ENCODE measurements around the gene LRTM2. TPM values are rescaled to one million over a fixed set of nuclear protein-coding genes. Genes with fewer than 3 reads are reported as not detected.

The LRTM2 gene
- total and polyA plus RNA-seq, 2 donors = 0.05 to 0.11 TPM

DNA sequence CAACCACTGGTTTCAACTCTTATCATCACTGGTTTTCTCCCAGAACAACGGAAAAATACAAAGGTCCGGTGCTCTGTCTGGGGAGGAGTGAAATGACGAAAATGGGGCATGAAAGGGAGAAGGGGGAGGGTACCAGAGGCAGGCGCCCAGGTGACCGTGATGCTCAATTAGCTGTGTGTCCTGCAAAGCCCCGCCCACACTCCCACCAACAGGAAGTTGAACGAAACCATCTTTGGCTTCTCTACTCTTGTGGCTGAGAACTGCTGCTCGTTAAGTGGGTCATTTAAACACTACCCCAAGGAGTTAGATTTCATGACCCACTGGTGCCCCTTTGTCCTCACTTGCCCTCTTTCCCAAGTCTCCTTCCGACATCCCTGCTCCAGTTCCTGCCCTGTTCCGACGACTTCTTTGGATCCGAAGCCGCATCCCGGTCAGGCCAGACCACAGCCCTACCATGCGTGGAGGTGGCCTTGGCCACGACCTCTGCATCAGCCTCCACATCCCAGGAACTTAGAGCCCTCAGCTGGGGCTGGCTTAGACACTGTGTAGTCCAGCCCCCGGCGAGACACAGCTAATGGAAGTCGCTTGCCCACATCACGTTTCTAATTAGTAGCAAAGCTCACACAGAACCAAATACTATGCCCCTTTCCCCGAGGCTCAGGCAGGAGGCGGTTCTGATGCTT, 11.4 kb upstream of the LRTM2 start:
- DNase-seq (ENCODE audit: low read depth in 6 of 9, low spot score in 9 of 9) = no peak
- no peaks in the 10 kb centered on the region for H3K27me3 ChIP-seq (ENCODE audit: control insufficient read depth in 2 of 2, insufficient read depth in 1 of 2, low read length in 1 of 2)
- no peak overlapping the region for H3K27ac ChIP-seq (ENCODE audit: low read depth in 1 of 2, low read length in 1 of 2)
- peaks cover 0 to 49% of the 10 kb centered on the region in 2 donors for H3K4me1 ChIP-seq (ENCODE audit: control insufficient read depth in 2 of 2, insufficient read depth in 2 of 2, low read length in 2 of 2)
- H3K36me3 ChIP-seq (ENCODE audit: control insufficient read depth in 2 of 2, insufficient read depth in 2 of 2, low read length in 1 of 2) = no peaks in the 10 kb centered on the region
- 96% methylated on average over 22 of the region's 22 CpGs for WGBS
- H3K9me3 ChIP-seq (ENCODE audit: control insufficient read depth in 2 of 2, insufficient read depth in 1 of 2, low read length in 1 of 2) = peaks cover 0 to 10% of the 10 kb centered on the region in 2 donors
- H3K4me3 ChIP-seq (ENCODE audit: low read length in 2 of 2) = no peak overlapping the region

DNA sequence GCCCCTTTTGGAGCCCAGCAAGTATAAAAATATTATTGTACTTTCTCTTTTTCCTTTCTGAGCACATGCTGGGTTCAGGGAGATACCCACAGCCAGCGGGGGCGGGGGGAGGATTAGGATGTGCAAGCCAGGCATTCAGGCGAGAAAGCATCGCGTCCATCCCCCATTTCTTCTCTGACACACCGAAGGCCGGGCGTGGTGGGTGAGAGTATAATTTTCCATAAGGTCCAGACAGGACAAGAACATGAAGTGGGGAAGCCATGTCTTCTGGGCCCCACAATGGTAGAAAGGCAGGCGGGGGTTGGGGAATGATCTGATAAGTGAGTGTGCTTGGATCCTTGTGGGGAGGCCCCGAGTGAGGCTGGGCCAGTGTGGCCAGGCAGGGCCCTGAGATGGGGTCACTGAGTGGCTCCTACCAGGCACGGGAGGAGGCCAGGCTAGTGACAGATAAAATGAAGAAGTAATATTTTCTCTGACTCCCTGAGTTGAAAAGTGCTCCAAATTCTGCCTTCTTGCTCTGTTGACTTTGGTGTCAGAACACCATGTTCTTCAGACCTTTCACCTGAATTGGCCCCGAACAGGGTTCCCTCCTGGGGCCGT, 10.7 kb upstream of the LRTM2 start:
- Histone ChIP-seq H3K4me3 (ENCODE audit: low read length in 2 of 2) (no peak overlapping the region), H3K36me3 (ENCODE audit: control insufficient read depth in 2 of 2, insufficient read depth in 2 of 2, low read length in 1 of 2) (no peaks in the 10 kb centered on the region), H3K27ac (ENCODE audit: low read depth in 1 of 2, low read length in 1 of 2) (no peak overlapping the region), H3K4me1 (ENCODE audit: control insufficient read depth in 2 of 2, insufficient read depth in 2 of 2, low read length in 2 of 2) (peaks cover 0 to 47% of the 10 kb centered on the region in 2 donors), H3K27me3 (ENCODE audit: control insufficient read depth in 2 of 2, insufficient read depth in 1 of 2, low read length in 1 of 2) (no peaks in the 10 kb centered on the region), H3K9me3 (ENCODE audit: control insufficient read depth in 2 of 2, insufficient read depth in 1 of 2, low read length in 1 of 2) (peaks cover 0 to 6% of the 10 kb centered on the region in 2 donors)
- no peak for DNase-seq (ENCODE audit: low read depth in 6 of 9, low spot score in 9 of 9)
- WGBS = 95% methylated on average over 13 of the region's 13 CpGs

DNA sequence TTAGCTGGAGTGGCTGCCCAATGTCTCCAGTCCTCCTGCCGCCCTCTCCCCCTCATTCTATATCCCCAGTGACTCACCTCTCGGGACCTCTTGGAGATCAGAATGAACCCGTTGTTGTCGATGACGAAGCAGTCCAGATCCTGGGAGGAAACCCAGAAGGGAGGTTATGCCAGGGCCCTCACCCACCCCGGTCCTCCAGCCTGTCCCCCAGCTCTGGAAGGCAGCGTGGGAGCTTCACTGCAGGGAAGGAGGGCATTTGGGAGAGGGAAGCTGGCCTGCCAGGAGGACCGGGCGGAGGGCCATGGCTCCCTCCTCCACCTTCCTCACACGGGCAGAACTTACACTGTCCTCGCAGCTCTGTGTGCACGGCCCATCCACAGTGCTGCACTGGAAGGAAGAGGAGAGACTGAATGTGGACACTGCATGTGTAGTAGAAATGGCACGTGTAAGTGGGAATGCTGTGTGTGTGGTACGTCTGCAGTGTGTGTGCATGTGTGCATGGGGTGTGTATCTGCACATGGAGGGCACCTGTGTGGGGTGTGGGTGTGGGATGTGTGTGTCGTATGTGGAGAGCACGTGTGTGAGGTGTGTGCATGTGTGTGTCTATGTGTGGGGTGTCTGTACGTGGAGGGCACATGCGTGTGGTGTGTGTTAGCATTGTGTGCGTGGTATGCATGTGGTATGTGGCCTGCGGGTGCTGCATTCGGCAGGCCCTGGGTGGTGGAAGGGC, 10.0 kb upstream of the LRTM2 start:
- Histone ChIP-seq H3K27me3 (ENCODE audit: control insufficient read depth in 2 of 2, insufficient read depth in 1 of 2, low read length in 1 of 2) (no peaks in the 10 kb centered on the region), H3K9me3 (ENCODE audit: control insufficient read depth in 2 of 2, insufficient read depth in 1 of 2, low read length in 1 of 2) (peaks cover 0 to 6% of the 10 kb centered on the region in 2 donors), H3K4me1 (ENCODE audit: control insufficient read depth in 2 of 2, insufficient read depth in 2 of 2, low read length in 2 of 2) (peaks cover 0 to 42% of the 10 kb centered on the region in 2 donors), H3K4me3 (ENCODE audit: low read length in 2 of 2) (no peak overlapping the region), H3K36me3 (ENCODE audit: control insufficient read depth in 2 of 2, insufficient read depth in 2 of 2, low read length in 1 of 2) (no peaks in the 10 kb centered on the region), H3K27ac (ENCODE audit: low read depth in 1 of 2, low read length in 1 of 2) (no peak overlapping the region)
- DNase-seq (ENCODE audit: low read depth in 6 of 9, low spot score in 9 of 9) = no peak
- WGBS = 95% methylated on average over 21 of the region's 21 CpGs

DNA sequence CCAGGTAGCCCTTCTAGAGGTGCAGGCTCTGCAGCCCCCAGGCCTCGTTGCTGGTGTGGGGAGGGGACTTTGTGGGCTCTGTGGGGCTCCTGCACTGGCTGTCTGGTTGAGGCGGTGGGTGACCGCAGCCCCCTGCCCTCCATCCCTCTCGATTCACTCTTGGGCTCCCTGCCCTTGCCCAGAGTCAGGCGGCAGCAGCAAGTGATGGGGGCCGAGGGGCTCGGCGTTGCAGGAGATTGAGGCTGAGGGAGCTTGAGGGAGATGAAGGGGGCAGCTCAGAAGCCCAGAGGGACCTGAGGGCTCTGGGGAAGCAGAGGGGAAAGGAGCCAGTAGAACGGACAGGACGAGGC, 9.5 kb upstream of the LRTM2 start:
- 97% methylated on average over 10 of the region's 10 CpGs for WGBS
- Histone ChIP-seq H3K27me3 (ENCODE audit: control insufficient read depth in 2 of 2, insufficient read depth in 1 of 2, low read length in 1 of 2) (no peaks in the 10 kb centered on the region), H3K9me3 (ENCODE audit: control insufficient read depth in 2 of 2, insufficient read depth in 1 of 2, low read length in 1 of 2) (peaks cover 0 to 6% of the 10 kb centered on the region in 2 donors), H3K36me3 (ENCODE audit: control insufficient read depth in 2 of 2, insufficient read depth in 2 of 2, low read length in 1 of 2) (no peaks in the 10 kb centered on the region), H3K27ac (ENCODE audit: low read depth in 1 of 2, low read length in 1 of 2) (no peak overlapping the region), H3K4me1 (ENCODE audit: control insufficient read depth in 2 of 2, insufficient read depth in 2 of 2, low read length in 2 of 2) (peaks cover 0 to 38% of the 10 kb centered on the region in 2 donors), H3K4me3 (ENCODE audit: low read length in 2 of 2) (no peak overlapping the region)
- DNase-seq (ENCODE audit: low read depth in 6 of 9, low spot score in 9 of 9) = no peak

DNA sequence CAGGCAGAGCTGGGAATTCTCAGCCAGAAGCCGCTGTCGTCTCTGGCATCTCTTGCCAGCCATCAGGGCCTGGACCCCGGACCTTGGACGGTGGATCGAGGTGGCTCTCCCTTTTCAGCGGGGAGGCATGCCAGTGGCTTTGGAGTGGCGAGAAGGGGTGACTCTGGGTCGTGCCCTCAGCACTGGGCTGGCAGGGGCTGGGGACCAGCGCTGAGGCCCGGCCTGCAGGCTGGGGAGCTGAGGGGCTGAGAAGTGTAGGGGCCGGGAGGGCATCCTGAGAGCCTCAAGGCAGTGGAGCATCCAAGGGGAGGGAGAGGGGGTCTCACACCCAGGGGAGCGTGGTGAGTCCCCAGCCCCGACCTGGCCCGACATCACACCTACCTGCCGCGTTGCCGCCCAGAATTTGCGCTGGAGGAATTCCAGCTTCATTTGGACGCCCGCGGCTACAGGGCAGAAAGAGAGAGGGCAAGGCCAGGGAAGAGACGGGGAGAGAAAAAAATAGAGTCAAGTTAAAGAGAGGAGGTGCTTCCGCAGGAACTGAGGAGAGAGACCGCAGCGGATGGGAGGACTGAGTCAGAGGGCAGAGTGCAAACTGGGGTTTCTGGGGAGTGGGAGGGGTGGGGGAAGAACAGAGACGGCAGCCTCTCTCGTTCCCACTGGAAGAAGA, 9.0 kb upstream of the LRTM2 start:
- peaks cover 0 to 33% of the 10 kb centered on the region in 2 donors for H3K4me1 ChIP-seq (ENCODE audit: control insufficient read depth in 2 of 2, insufficient read depth in 2 of 2, low read length in 2 of 2)
- 85% methylated on average over 27 of the region's 27 CpGs for WGBS
- peaks cover 0 to 3% of the 10 kb centered on the region in 2 donors for H3K27me3 ChIP-seq (ENCODE audit: control insufficient read depth in 2 of 2, insufficient read depth in 1 of 2, low read length in 1 of 2)
- H3K36me3 ChIP-seq (ENCODE audit: control insufficient read depth in 2 of 2, insufficient read depth in 2 of 2, low read length in 1 of 2) = no peaks in the 10 kb centered on the region
- peak overlapping the region in 1 of 2 donors; percentile 24 for H3K4me3 ChIP-seq (ENCODE audit: low read length in 2 of 2)
- peak overlapping the region; percentile 15 to 30 for H3K27ac ChIP-seq (ENCODE audit: low read depth in 1 of 2, low read length in 1 of 2)
- peak in 2 of 9 donors; percentile 29 to 52 for DNase-seq (ENCODE audit: low read depth in 6 of 9, low spot score in 9 of 9)
- peaks cover 0 to 6% of the 10 kb centered on the region in 2 donors for H3K9me3 ChIP-seq (ENCODE audit: control insufficient read depth in 2 of 2, insufficient read depth in 1 of 2, low read length in 1 of 2)

DNA sequence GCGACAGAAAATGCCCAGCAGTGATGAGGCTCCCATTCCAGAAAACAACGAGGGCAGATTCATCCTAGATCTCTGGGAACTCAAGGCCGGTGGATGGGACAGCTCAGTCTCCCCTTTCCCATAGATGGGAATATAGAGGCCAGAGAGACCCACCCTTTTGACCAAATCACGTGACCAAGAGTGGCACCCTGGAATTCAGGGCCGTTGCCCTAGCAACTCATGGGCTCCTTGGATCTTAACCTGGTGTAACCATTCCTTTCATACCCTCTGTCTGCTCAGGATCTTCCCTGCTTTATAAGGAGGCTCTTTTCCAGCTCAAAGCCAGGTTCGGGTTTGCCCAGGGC, 8.4 kb upstream of the LRTM2 start:
- peak overlapping the region in 1 of 2 donors; percentile 24 for H3K4me3 ChIP-seq (ENCODE audit: low read length in 2 of 2)
- no peak overlapping the region for H3K27ac ChIP-seq (ENCODE audit: low read depth in 1 of 2, low read length in 1 of 2)
- no peaks in the 10 kb centered on the region for H3K36me3 ChIP-seq (ENCODE audit: control insufficient read depth in 2 of 2, insufficient read depth in 2 of 2, low read length in 1 of 2)
- DNase-seq (ENCODE audit: low read depth in 6 of 9, low spot score in 9 of 9) = no peak
- 91% methylated on average over 6 of the region's 6 CpGs for WGBS
- H3K4me1 ChIP-seq (ENCODE audit: control insufficient read depth in 2 of 2, insufficient read depth in 2 of 2, low read length in 2 of 2) = peaks cover 0 to 28% of the 10 kb centered on the region in 2 donors
- peaks cover 0 to 6% of the 10 kb centered on the region in 2 donors for H3K9me3 ChIP-seq (ENCODE audit: control insufficient read depth in 2 of 2, insufficient read depth in 1 of 2, low read length in 1 of 2)
- peaks cover 0 to 3% of the 10 kb centered on the region in 2 donors for H3K27me3 ChIP-seq (ENCODE audit: control insufficient read depth in 2 of 2, insufficient read depth in 1 of 2, low read length in 1 of 2)

DNA sequence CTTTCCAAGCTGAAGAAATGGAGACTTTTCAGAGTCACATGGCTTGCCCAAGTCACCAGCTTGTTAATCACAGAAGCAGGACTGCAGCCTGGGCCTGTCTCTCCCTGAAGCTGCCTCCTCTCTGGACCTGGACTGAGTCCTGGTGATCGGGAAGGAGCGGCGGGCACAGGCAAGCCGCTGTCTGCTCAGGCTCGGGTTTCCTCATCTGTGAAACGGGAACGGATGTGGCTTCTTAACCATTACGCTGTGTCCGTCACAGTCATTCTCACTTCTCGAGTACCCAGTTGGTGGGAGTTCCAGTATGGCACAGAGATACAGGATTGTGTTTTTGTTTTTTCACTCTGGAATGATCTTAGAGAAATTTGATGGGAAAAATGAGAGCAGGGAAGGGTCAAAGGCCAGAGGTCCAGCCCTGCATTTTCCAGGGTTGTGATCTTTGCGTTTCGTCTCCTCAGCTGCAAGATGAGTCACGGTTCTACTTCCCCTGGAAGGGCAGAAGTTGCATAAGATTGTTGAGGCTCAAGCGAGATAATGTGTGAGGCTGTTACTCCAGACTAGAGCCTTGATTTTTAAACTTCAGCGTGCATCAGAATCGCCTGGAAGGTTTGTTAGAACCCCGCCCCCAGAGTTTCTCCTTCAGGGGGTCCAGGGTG, 7.6 kb upstream of the LRTM2 start:
- DNase-seq (ENCODE audit: low read depth in 6 of 9, low spot score in 9 of 9) = peak in 1 of 9 donors; percentile 35
- Histone ChIP-seq H3K9me3 (ENCODE audit: control insufficient read depth in 2 of 2, insufficient read depth in 1 of 2, low read length in 1 of 2) (peaks cover 0 to 3% of the 10 kb centered on the region in 2 donors), H3K27me3 (ENCODE audit: control insufficient read depth in 2 of 2, insufficient read depth in 1 of 2, low read length in 1 of 2) (peaks cover 0 to 3% of the 10 kb centered on the region in 2 donors), H3K36me3 (ENCODE audit: control insufficient read depth in 2 of 2, insufficient read depth in 2 of 2, low read length in 1 of 2) (no peaks in the 10 kb centered on the region), H3K27ac (ENCODE audit: low read depth in 1 of 2, low read length in 1 of 2) (no peak overlapping the region), H3K4me1 (ENCODE audit: control insufficient read depth in 2 of 2, insufficient read depth in 2 of 2, low read length in 2 of 2) (peaks cover 0 to 24% of the 10 kb centered on the region in 2 donors), H3K4me3 (ENCODE audit: low read length in 2 of 2) (no peak overlapping the region)
- 82% methylated on average over 17 of the region's 17 CpGs for WGBS

DNA sequence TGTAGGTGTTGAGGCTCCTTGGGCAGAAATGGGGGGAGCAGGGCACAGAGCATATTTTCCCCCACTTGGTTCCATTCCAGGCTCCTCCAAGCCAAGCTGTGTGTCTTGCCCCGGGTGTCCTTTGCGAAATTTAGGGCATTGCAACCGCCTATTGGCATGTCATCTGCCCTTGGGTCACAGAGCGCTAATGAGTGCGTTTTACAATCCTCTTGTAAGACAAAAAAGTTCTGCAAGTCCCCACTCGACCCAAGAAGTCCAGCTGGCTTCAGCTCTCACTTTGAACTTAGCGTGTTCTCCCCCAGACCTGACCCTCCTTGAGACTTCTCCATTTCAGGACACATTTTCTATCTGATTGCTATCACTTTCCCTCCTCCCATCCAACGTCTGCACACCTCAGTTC, 6.1 kb upstream of the LRTM2 start:
- peaks cover 0 to 21% of the 10 kb centered on the region in 2 donors for H3K4me1 ChIP-seq (ENCODE audit: control insufficient read depth in 2 of 2, insufficient read depth in 2 of 2, low read length in 2 of 2)
- peaks cover 0 to 7% of the 10 kb centered on the region in 2 donors for H3K27me3 ChIP-seq (ENCODE audit: control insufficient read depth in 2 of 2, insufficient read depth in 1 of 2, low read length in 1 of 2)
- WGBS = 88% methylated on average over 8 of the region's 8 CpGs
- H3K36me3 ChIP-seq (ENCODE audit: control insufficient read depth in 2 of 2, insufficient read depth in 2 of 2, low read length in 1 of 2) = no peaks in the 10 kb centered on the region
- H3K9me3 ChIP-seq (ENCODE audit: control insufficient read depth in 2 of 2, insufficient read depth in 1 of 2, low read length in 1 of 2) = peaks cover 0 to 1% of the 10 kb centered on the region in 2 donors
- H3K27ac ChIP-seq (ENCODE audit: low read depth in 1 of 2, low read length in 1 of 2) = no peak overlapping the region
- DNase-seq (ENCODE audit: low read depth in 6 of 9, low spot score in 9 of 9) = no peak
- H3K4me3 ChIP-seq (ENCODE audit: low read length in 2 of 2) = no peak overlapping the region
